Endodermal cell (in vitro differentiated cells): Measurements from ENCODE around the gene LAMP1. TPM values are rescaled to one million over a fixed set of nuclear protein-coding genes. Genes with fewer than 3 reads are reported as not detected.

Experiments used
- DNase-seq: peaks from one replicate; pipeline ENCODE4 v3.0.0-alpha.2; 2017
- H3K27ac ChIP-seq: 2 replicates; pipeline ENCODE4 v1.5.1; 2013; ENCODE audit warnings: mild to moderate bottlenecking, low read depth, low read length, moderate library complexity
- H3K27me3 ChIP-seq: 2 replicates; pipeline ENCODE4 v1.6.1; 2013; ENCODE audit warnings: mild to moderate bottlenecking, low read length, moderate library complexity; ENCODE audit not compliant: insufficient read depth, control insufficient read depth, poor library complexity, severe bottlenecking
- H3K36me3 ChIP-seq: 2 replicates; pipeline ENCODE4 v1.7.0; 2013; ENCODE audit warnings: mild to moderate bottlenecking, low read length, moderate library complexity; ENCODE audit not compliant: control insufficient read depth, insufficient read depth
- H3K4me1 ChIP-seq: one replicate; pipeline ENCODE4 v1.7.0; 2013; ENCODE audit warnings: low read length; ENCODE audit not compliant: control insufficient read depth, insufficient read depth
- H3K4me3 ChIP-seq: 2 replicates; pipeline ENCODE4 v1.5.1; 2013; ENCODE audit warnings: mild to moderate bottlenecking, low read length, moderate library complexity
- H3K9ac ChIP-seq: 2 replicates; pipeline ENCODE4 v1.6.1; 2013; ENCODE audit warnings: mild to moderate bottlenecking, low read length, moderate library complexity; ENCODE audit not compliant: poor library complexity, severe bottlenecking; ENCODE audit errors: extremely low read depth
- H3K9me3 ChIP-seq: 2 replicates; pipeline ENCODE4 v1.6.1; 2013; ENCODE audit warnings: mild to moderate bottlenecking, low read length, moderate library complexity; ENCODE audit not compliant: control insufficient read depth
- H3K27ac Mint-ChIP-seq: 2 replicates; pipeline ENCODE4 v1.8.0; 2020; ENCODE audit warnings: mixed read lengths
- H3K27me3 Mint-ChIP-seq: 2 replicates; pipeline ENCODE4 v1.8.0; 2021; ENCODE audit warnings: mild to moderate bottlenecking, mixed read lengths; ENCODE audit not compliant: insufficient read depth
- H3K36me3 Mint-ChIP-seq: 2 replicates; pipeline ENCODE4 v1.8.0; 2020; ENCODE audit warnings: low read depth, mixed read lengths
- H3K4me1 Mint-ChIP-seq: 2 replicates; pipeline ENCODE4 v1.8.0; 2020; ENCODE audit warnings: mixed read lengths
- H3K4me3 Mint-ChIP-seq: 2 replicates; pipeline ENCODE4 v1.8.0; 2020; ENCODE audit warnings: mild to moderate bottlenecking, moderate library complexity, mixed read lengths
- H3K9me3 Mint-ChIP-seq: 2 replicates; pipeline ENCODE4 v1.8.0; 2020; ENCODE audit warnings: mild to moderate bottlenecking, mixed read lengths
- CTCF ChIP-seq: fragments of 200-600 bp; sonication (generic); conservative IDR thresholded peaks from 2 replicates; pipeline ENCODE4 v1.5.0; 2021; ENCODE audit warnings: antibody characterized with exemption, mild to moderate bottlenecking
- WGBS, 2 experiments: methylation state at CpG; one replicate each; pipeline versions ENCODE4 v1.1.5 to v1.1.7; 2013; ENCODE audit warnings: missing lambda C conversion rate in 2 of 2, mixed read lengths in 1 of 2; ENCODE audit not compliant: insufficient coverage in 1 of 2, insufficient read length in 1 of 2; 5-methylcytosine and 5-hydroxymethylcytosine counted together
- total RNA-seq, 2 donors: library from RNA; stranded (reverse); fragmentation: NEBNext Ultra II Directional in 1 of 2; extraction: Animal tissue kit (Norgen Biotek cat#: 25700) in 1 of 2; gene quantifications; 2 replicates in 1 of 2; 3 replicates in 1 of 2; pipeline ENCODE4 v1.2.1, GENCODE V29; 2021

The LAMP1 gene
- total RNA-seq, 2 donors from 2014 or later = 153 to 160 TPM

- no peaks in the 10 kb centered on the region for H3K36me3 ChIP-seq
- no peaks in the 10 kb centered on the region for H3K36me3 Mint-ChIP-seq
- no peak overlapping the region for H3K27ac Mint-ChIP-seq
- no peak overlapping the region for H3K4me3 Mint-ChIP-seq
- no peak for DNase-seq
- no peak overlapping the region for H3K27ac ChIP-seq
- H3K4me1 Mint-ChIP-seq = peaks cover 11% of the 10 kb centered on the region
- H3K9me3 ChIP-seq = peaks cover 9% of the 10 kb centered on the region
- H3K9ac ChIP-seq = no peak overlapping the region
- 68 to 100% methylated on average over 1 to 5 of the region's 5 CpGs for WGBS, 2 experiments
- peaks cover 30% of the 10 kb centered on the region for H3K27me3 ChIP-seq
- no peak for TF ChIP-seq CTCF
- no peak overlapping the region for H3K4me3 ChIP-seq
- H3K4me1 ChIP-seq = no peaks in the 10 kb centered on the region
- peaks cover 58% of the 10 kb centered on the region for H3K27me3 Mint-ChIP-seq
- H3K9me3 Mint-ChIP-seq = peaks cover 18% of the 10 kb centered on the region
These were observed 8.2 kb upstream of the LAMP1 start for GRCh38 chr13:113288880-113289279.

- Mint-ChIP-seq H3K4me3 (no peak overlapping the region), H3K36me3 (no peaks in the 10 kb centered on the region), H3K9me3 (peaks cover 17% of the 10 kb centered on the region), H3K27me3 (peaks cover 58% of the 10 kb centered on the region), H3K4me1 (peaks cover 11% of the 10 kb centered on the region), H3K27ac (no peak overlapping the region)
- no peak for TF ChIP-seq CTCF
- no peak overlapping the region for H3K4me3 ChIP-seq
- H3K36me3 ChIP-seq = no peaks in the 10 kb centered on the region
- H3K27me3 ChIP-seq = peaks cover 28% of the 10 kb centered on the region
- peaks cover 9% of the 10 kb centered on the region for H3K9me3 ChIP-seq
- H3K4me1 ChIP-seq = no peaks in the 10 kb centered on the region
- DNase-seq = no peak
- WGBS, 2 experiments = 76 to 90% methylated on average over 2 of the region's 2 CpGs
- no peak overlapping the region for H3K9ac ChIP-seq
- H3K27ac ChIP-seq = no peak overlapping the region
These were observed 5.9 kb upstream of the LAMP1 start for GRCh38 chr13:113291129-113291528.

- Histone ChIP-seq H3K27me3 (peaks cover 26% of the 10 kb centered on the region), H3K36me3 (no peaks in the 10 kb centered on the region), H3K4me1 (no peaks in the 10 kb centered on the region), H3K27ac (no peak overlapping the region), H3K9ac (peak overlapping the region; percentile 44), H3K9me3 (peaks cover 9% of the 10 kb centered on the region), H3K4me3 (peak overlapping the region; percentile 53)
- TF ChIP-seq CTCF = no peak
- DNase-seq = peak; percentile 68
- Mint-ChIP-seq H3K27me3 (peaks cover 55% of the 10 kb centered on the region), H3K36me3 (no peaks in the 10 kb centered on the region), H3K27ac (peak overlapping the region; percentile 67), H3K4me1 (peaks cover 12% of the 10 kb centered on the region), H3K9me3 (peaks cover 16% of the 10 kb centered on the region), H3K4me3 (peak overlapping the region; percentile 15)
- 36% methylated on average over 12 to 22 of the region's 22 CpGs for WGBS, 2 experiments
These were observed 4.8 kb upstream of the LAMP1 start for GRCh38 chr13:113292021-113292862.
